Caco-2 (cell line): ENCODE measurements around the gene ACER3. TPM values are rescaled to one million over a fixed set of nuclear protein-coding genes. Genes with fewer than 3 reads are reported as not detected.
"Not testable (repeated sequence)": the region's sequence is repeated elsewhere in the genome, so short reads cannot be mapped to it uniquely, and the experiment has no call there.

Experiments used
- BruUV-seq: library from RNA; stranded (reverse); fragments of 400-500 nt; replicated peaks from 2 replicates; lab custom pipeline; 2021; lab: Mats Ljungman, UMichigan
- CTCF ChIA-PET: fragments of 300-600 bp; sonication (Branson Sonifier 250); formaldehyde crosslinking; loops from one replicate; lab custom pipeline; 2022; ENCODE audit warnings: antibody characterized with exemption; lab: Charles Lee
- POLR2A ChIA-PET: fragments of 300-600 bp; sonication (Branson Sonifier 250); formaldehyde crosslinking; loops from one replicate; lab custom pipeline; 2022; ENCODE audit warnings: antibody characterized with exemption; lab: Charles Lee
- DNase-seq, 2 experiments: peaks; one replicate each; pipeline versions ENCODE4 v3.0.0 to v3.0.0-alpha.2; 2020 to 2022
- H3K27me3 ChIP-seq: replicated peaks from 2 replicates; pipeline ENCODE4 v1.6.0; 2011; ENCODE audit warnings: low read length; ENCODE audit not compliant: control insufficient read depth, insufficient read depth
- H3K36me3 ChIP-seq: 2 replicates; pipeline ENCODE4 v1.5.1; 2011; ENCODE audit warnings: low read length; ENCODE audit not compliant: control insufficient read depth, insufficient read depth
- H3K4me1 ChIP-seq: fragments of 250-450 bp; sonication (Bioruptor Pico); 2 replicates; pipeline ENCODE4 v1.5.1; 2020; ENCODE audit warnings: mild to moderate bottlenecking
- H3K4me3 ChIP-seq: 2 replicates; pipeline ENCODE4 v1.5.1; 2011; ENCODE audit warnings: low read depth, mild to moderate bottlenecking, control low read depth, low read length
- H3K9me3 ChIP-seq: fragments of 250-450 bp; sonication (Bioruptor Pico); 2 replicates; pipeline ENCODE4 v1.5.1; 2020; ENCODE audit warnings: mild to moderate bottlenecking, moderate library complexity
- H3K27ac Mint-ChIP-seq: one replicate; pipeline ENCODE4 v1.8.0; 2022; ENCODE audit warnings: mixed read lengths; ENCODE audit not compliant: unreplicated experiment
- H3K27me3 Mint-ChIP-seq: one replicate; pipeline ENCODE4 v1.8.0; 2022; ENCODE audit warnings: mixed read lengths; ENCODE audit not compliant: insufficient read depth, unreplicated experiment
- H3K36me3 Mint-ChIP-seq: one replicate; pipeline ENCODE4 v1.8.0; 2022; ENCODE audit warnings: mild to moderate bottlenecking, mixed read lengths; ENCODE audit not compliant: insufficient read depth, unreplicated experiment
- H3K4me1 Mint-ChIP-seq: one replicate; pipeline ENCODE4 v1.8.0; 2022; ENCODE audit warnings: low read depth, mixed read lengths; ENCODE audit not compliant: unreplicated experiment
- H3K4me3 Mint-ChIP-seq: one replicate; pipeline ENCODE4 v1.8.0; 2022; ENCODE audit warnings: mild to moderate bottlenecking, moderate library complexity, mixed read lengths; ENCODE audit not compliant: unreplicated experiment
- H3K9me3 Mint-ChIP-seq: one replicate; pipeline ENCODE4 v1.8.0; 2022; ENCODE audit warnings: mixed read lengths; ENCODE audit not compliant: unreplicated experiment
- intact Hi-C: fragments of 100-400 bp; cut with micrococcal nuclease; formaldehyde crosslinking; loops from one replicate; pipeline ENCODE4 v1.10.0; 2022; ENCODE audit not compliant: unreplicated experiment
- total RNA-seq: library from RNA; stranded (reverse); gene quantifications from 2 replicates; pipeline ENCODE4 v1.2.3, GENCODE V29; 2022
- TF ChIP-seq, protein P1 (sequence below), 2 experiments: fragments of 200-600 bp in 1 of 2; IDR thresholded peaks; 1 replicate in 1 of 2; 2 replicates in 1 of 2; pipeline versions ENCODE4 v1.5.1 to v1.8.0; 2011 to 2022; ENCODE audit warnings: antibody characterized with exemption in 1 of 2, control low read depth in 1 of 2, inconsistent platforms in 1 of 2, low read depth in 1 of 2, low read length in 1 of 2, mild to moderate bottlenecking in 1 of 2, moderate library complexity in 1 of 2; ENCODE audit not compliant: insufficient read depth in 1 of 2, severe bottlenecking in 1 of 2, unreplicated experiment in 1 of 2

The ACER3 gene
- total RNA-seq, 1 experiment from 2014 or later: 37.5 TPM

- Mint-ChIP-seq H3K36me3 (no peaks in the 10 kb centered on the region), H3K9me3 (no peaks in the 10 kb centered on the region), H3K4me1 (peaks cover 12% of the 10 kb centered on the region), H3K27me3 (peaks cover 3% of the 10 kb centered on the region), H3K4me3 (no peak overlapping the region), H3K27ac (no peak overlapping the region)
- POLR2A ChIA-PET: no interaction called here
- H3K4me1 ChIP-seq: peaks cover 11% of the 10 kb centered on the region
- no TSS peak for BruUV-seq
- no peaks in the 10 kb centered on the region for H3K36me3 ChIP-seq
- H3K9me3 ChIP-seq: peaks cover 4% of the 10 kb centered on the region
- intact Hi-C loops: no loop called here
- TF ChIP-seq, protein P1, sequence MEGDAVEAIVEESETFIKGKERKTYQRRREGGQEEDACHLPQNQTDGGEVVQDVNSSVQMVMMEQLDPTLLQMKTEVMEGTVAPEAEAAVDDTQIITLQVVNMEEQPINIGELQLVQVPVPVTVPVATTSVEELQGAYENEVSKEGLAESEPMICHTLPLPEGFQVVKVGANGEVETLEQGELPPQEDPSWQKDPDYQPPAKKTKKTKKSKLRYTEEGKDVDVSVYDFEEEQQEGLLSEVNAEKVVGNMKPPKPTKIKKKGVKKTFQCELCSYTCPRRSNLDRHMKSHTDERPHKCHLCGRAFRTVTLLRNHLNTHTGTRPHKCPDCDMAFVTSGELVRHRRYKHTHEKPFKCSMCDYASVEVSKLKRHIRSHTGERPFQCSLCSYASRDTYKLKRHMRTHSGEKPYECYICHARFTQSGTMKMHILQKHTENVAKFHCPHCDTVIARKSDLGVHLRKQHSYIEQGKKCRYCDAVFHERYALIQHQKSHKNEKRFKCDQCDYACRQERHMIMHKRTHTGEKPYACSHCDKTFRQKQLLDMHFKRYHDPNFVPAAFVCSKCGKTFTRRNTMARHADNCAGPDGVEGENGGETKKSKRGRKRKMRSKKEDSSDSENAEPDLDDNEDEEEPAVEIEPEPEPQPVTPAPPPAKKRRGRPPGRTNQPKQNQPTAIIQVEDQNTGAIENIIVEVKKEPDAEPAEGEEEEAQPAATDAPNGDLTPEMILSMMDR (IDR thresholded peaks at IDR 0.05; ENCODE audit: insufficient read depth in 1 of 2, low read depth in 1 of 2, low read length in 1 of 2, severe bottlenecking in 1 of 2, unreplicated experiment in 1 of 2): no peak
- no peak overlapping the region for H3K4me3 ChIP-seq
- no peaks in the 10 kb centered on the region for H3K27me3 ChIP-seq
- DNase-seq: no peak
- CTCF ChIA-PET: interaction anchor here (0.6 kb wide), 1 partner anchor 83 kb away, joined by 3 read pairs; no protein-coding TSS in a partner anchor
These were observed 34.9 kb upstream of the ACER3 start for GRCh38 chr11:76825726-76826396.

DNA sequence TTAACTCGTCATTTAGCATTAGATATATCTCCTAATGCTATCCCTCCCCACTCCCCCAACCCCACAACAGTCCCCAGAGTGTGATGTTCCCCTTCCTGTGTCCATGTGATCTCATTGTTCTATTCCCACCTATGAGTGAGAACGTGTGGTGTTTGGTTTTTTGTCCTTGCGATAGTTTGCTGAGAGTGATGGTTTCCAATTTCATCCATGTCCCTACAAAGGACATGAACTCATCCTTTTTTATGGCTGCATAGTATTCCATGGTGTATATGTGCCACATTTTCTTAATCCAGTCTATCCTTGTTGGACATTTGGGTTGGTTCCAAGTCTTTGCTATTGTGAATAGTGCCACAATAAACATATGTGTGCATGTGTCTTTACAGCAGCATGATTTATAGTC, 34.2 kb upstream of the ACER3 start:
- H3K4me3 Mint-ChIP-seq, H3K9me3 ChIP-seq, DNase-seq, H3K27me3 ChIP-seq, H3K36me3 Mint-ChIP-seq, intact Hi-C loops, H3K36me3 ChIP-seq, POLR2A ChIA-PET, CTCF ChIA-PET, H3K27me3 Mint-ChIP-seq, H3K27ac Mint-ChIP-seq, H3K4me3 ChIP-seq, BruUV-seq, H3K9me3 Mint-ChIP-seq: not testable (repeated sequence)
- H3K4me1 ChIP-seq: peaks cover 11% of the 10 kb centered on the region
- H3K4me1 Mint-ChIP-seq: peaks cover 12% of the 10 kb centered on the region

- H3K9me3 ChIP-seq, CTCF ChIA-PET, H3K27me3 Mint-ChIP-seq, DNase-seq, intact Hi-C loops, H3K9me3 Mint-ChIP-seq, H3K4me3 Mint-ChIP-seq, H3K36me3 ChIP-seq, POLR2A ChIA-PET, H3K36me3 Mint-ChIP-seq, H3K27me3 ChIP-seq, BruUV-seq, H3K4me3 ChIP-seq, H3K27ac Mint-ChIP-seq: not testable (repeated sequence)
- peaks cover 11% of the 10 kb centered on the region for H3K4me1 ChIP-seq
- peaks cover 12% of the 10 kb centered on the region for H3K4me1 Mint-ChIP-seq
These were observed 33.7 kb upstream of the ACER3 start for GRCh38 chr11:76827005-76827404.

DNA sequence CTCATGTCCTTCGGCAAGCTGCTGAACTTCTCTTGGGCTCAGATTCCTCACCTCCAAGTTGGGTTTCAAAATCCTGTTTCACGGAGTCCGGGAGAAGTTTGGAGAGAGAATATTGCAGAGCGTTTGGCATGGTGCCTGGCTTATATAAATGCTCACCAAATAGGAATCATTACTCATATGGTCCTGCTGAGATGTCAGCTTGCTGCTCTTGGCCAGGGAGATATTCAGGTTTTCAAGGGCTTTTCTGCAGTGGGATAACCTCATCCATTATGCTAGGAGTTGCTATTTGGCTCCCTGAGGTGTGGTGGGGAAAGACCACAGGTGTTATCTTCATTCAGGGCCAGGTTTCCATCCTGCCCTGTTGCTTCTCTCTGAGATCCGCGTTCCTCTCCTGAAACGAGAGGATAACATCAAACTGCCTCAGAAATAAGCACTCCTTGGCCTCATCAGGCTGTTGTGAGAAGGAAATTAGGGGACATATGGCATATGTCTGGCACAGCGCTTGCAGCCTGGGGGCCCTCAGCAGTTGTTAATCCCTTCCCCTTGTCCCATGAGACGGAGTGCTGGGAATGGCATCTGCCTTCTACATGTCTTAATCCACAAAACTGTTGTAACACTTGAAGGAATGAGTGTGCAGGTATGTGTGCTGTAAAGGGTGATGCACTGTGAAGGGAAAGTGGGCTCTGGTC, 29.9 kb upstream of the ACER3 start:
- Histone ChIP-seq H3K4me3 (no peak overlapping the region), H3K27me3 (no peaks in the 10 kb centered on the region), H3K9me3 (no peaks in the 10 kb centered on the region; the same call in 1 of the 2 replicates), H3K36me3 (no peaks in the 10 kb centered on the region), H3K4me1 (no peaks in the 10 kb centered on the region)
- CTCF ChIA-PET: no interaction called here
- Mint-ChIP-seq H3K4me3 (no peak overlapping the region), H3K9me3 (no peaks in the 10 kb centered on the region), H3K36me3 (no peaks in the 10 kb centered on the region), H3K27ac (no peak overlapping the region), H3K4me1 (no peaks in the 10 kb centered on the region), H3K27me3 (peaks cover 8% of the 10 kb centered on the region)
- TF ChIP-seq, protein P1 (IDR thresholded peaks at IDR 0.05; ENCODE audit: insufficient read depth in 1 of 2, low read depth in 1 of 2, low read length in 1 of 2, severe bottlenecking in 1 of 2, unreplicated experiment in 1 of 2): no peak
- POLR2A ChIA-PET: no interaction called here
- BruUV-seq: no TSS peak
- intact Hi-C loops: no loop called here
- no peak for DNase-seq
